Glutamatergic neuron (in vitro differentiated cells): Measurements from ENCODE around the gene IL21R. TPM values are rescaled to one million over a fixed set of nuclear protein-coding genes. Genes with fewer than 3 reads are reported as not detected.
A peak's percentile ranks its signal among the peaks of the same experiment; 100 is the strongest.

ENCODE experiments used
- DNase-seq: peaks from one replicate; pipeline ENCODE4 v3.0.0; 2022
- H3K27ac Mint-ChIP-seq: one replicate; pipeline ENCODE4 v1.8.0; 2020; ENCODE audit warnings: mild to moderate bottlenecking, mixed read lengths, inconsistent platforms; ENCODE audit not compliant: unreplicated experiment
- H3K27me3 Mint-ChIP-seq: one replicate; pipeline ENCODE4 v1.8.0; 2020; ENCODE audit warnings: mild to moderate bottlenecking, moderate library complexity, mixed read lengths, inconsistent platforms; ENCODE audit not compliant: unreplicated experiment
- H3K36me3 Mint-ChIP-seq: one replicate; pipeline ENCODE4 v1.8.0; 2020; ENCODE audit warnings: mild to moderate bottlenecking, mixed read lengths, inconsistent platforms; ENCODE audit not compliant: unreplicated experiment
- H3K4me1 Mint-ChIP-seq: one replicate; pipeline ENCODE4 v1.8.0; 2020; ENCODE audit warnings: mild to moderate bottlenecking, low read depth, mixed read lengths, inconsistent platforms; ENCODE audit not compliant: unreplicated experiment
- H3K4me3 Mint-ChIP-seq: one replicate; pipeline ENCODE4 v1.8.0; 2020; ENCODE audit warnings: mild to moderate bottlenecking, mixed read lengths, inconsistent platforms; ENCODE audit not compliant: unreplicated experiment
- H3K9me3 Mint-ChIP-seq: one replicate; pipeline ENCODE4 v1.8.0; 2020; ENCODE audit warnings: mild to moderate bottlenecking, moderate library complexity, mixed read lengths, inconsistent platforms; ENCODE audit not compliant: unreplicated experiment
- CTCF ChIP-seq: fragments of 200-600 bp; sonication (generic); IDR thresholded peaks from one replicate; pipeline ENCODE4 v1.5.0; 2021; ENCODE audit not compliant: partially characterized antibody, unreplicated experiment
- total RNA-seq: library from RNA; stranded (reverse); fragmentation: NEBNext Ultra II Directional; extraction: Animal tissue kit (Norgen Biotek cat#: 25700); gene quantifications from one replicate; pipeline ENCODE4 v1.2.1, GENCODE V29; 2021; ENCODE audit not compliant: unreplicated experiment

IL21R gene
- total RNA-seq, 1 donor from 2014 or later, result 0.86 TPM

- Mint-ChIP-seq H3K36me3 (no peaks in the 10 kb centered on the region), H3K27me3 (peaks cover 5% of the 10 kb centered on the region), H3K4me3 (no peak overlapping the region), H3K9me3 (peaks cover under 1% of the 10 kb centered on the region), H3K4me1 (peaks cover 2% of the 10 kb centered on the region), H3K27ac (no peak overlapping the region)
- DNase-seq, result peak; percentile 2
- TF ChIP-seq CTCF, result no peak
Measured at GRCh38 chr16:27436065-27436464, 34.1 kb downstream of the IL21R start.

- peaks cover 2% of the 10 kb centered on the region for H3K4me1 Mint-ChIP-seq
- peak; percentile 7 for DNase-seq
- H3K36me3 Mint-ChIP-seq, result no peaks in the 10 kb centered on the region
- peaks cover 5% of the 10 kb centered on the region for H3K27me3 Mint-ChIP-seq
- H3K4me3 Mint-ChIP-seq, result no peak overlapping the region
- H3K27ac Mint-ChIP-seq, result no peak overlapping the region
- TF ChIP-seq CTCF, result no peak
- no peaks in the 10 kb centered on the region for H3K9me3 Mint-ChIP-seq
Measured at GRCh38 chr16:27436921-27437650, 35.1 kb downstream of the IL21R start.

GRCh38 chr16:27437946-27438345 is 36.0 kb downstream of the IL21R start:
- H3K27ac Mint-ChIP-seq, result no peak overlapping the region
- no peaks in the 10 kb centered on the region for H3K9me3 Mint-ChIP-seq
- peaks cover 2% of the 10 kb centered on the region for H3K4me1 Mint-ChIP-seq
- TF ChIP-seq CTCF, result no peak
- H3K36me3 Mint-ChIP-seq, result peaks cover 3% of the 10 kb centered on the region
- H3K4me3 Mint-ChIP-seq, result no peak overlapping the region
- H3K27me3 Mint-ChIP-seq, result peaks cover 5% of the 10 kb centered on the region
- DNase-seq, result no peak

GRCh38 chr16:27439271-27440018 is 37.5 kb downstream of the IL21R start:
- peaks cover 5% of the 10 kb centered on the region for H3K27me3 Mint-ChIP-seq
- no peak overlapping the region for H3K27ac Mint-ChIP-seq
- TF ChIP-seq CTCF, result no peak
- no peak overlapping the region for H3K4me3 Mint-ChIP-seq
- H3K4me1 Mint-ChIP-seq, result peaks cover 2% of the 10 kb centered on the region
- H3K36me3 Mint-ChIP-seq, result peaks cover 8% of the 10 kb centered on the region
- peak; percentile 9 for DNase-seq
- H3K9me3 Mint-ChIP-seq, result no peaks in the 10 kb centered on the region

GRCh38 chr16:27441276-27441675 is 39.3 kb downstream of the IL21R start:
- no peak for TF ChIP-seq CTCF
- H3K27ac Mint-ChIP-seq, result no peak overlapping the region
- H3K4me3 Mint-ChIP-seq, result no peak overlapping the region
- DNase-seq, result peak; percentile 3
- peaks cover 5% of the 10 kb centered on the region for H3K27me3 Mint-ChIP-seq
- peaks cover 8% of the 10 kb centered on the region for H3K36me3 Mint-ChIP-seq
- H3K9me3 Mint-ChIP-seq, result no peaks in the 10 kb centered on the region
- H3K4me1 Mint-ChIP-seq, result peaks cover 2% of the 10 kb centered on the region
